Neural progenitor cell (in vitro differentiated cells): ENCODE results near the gene NAA60. TPM values are rescaled to one million over a fixed set of nuclear protein-coding genes. Genes with fewer than 3 reads are reported as not detected.
A peak's percentile ranks its signal among the peaks of the same experiment; 100 is the strongest.

Experiments
- DNase-seq: peaks from one replicate; pipeline ENCODE4 v3.0.0-alpha.2; 2016; ENCODE audit warnings: low spot score
- H2AFZ ChIP-seq: fragments of 200-600 bp; sonication (generic); replicated peaks from 2 replicates; pipeline ENCODE4 v1.6.1; 2016; ENCODE audit warnings: antibody characterized with exemption
- H3F3A ChIP-seq: fragments of 200-600 bp; sonication (generic); 2 replicates; pipeline ENCODE4 v1.6.1; 2016; ENCODE audit warnings: antibody characterized with exemption, low read depth
- H3K27ac ChIP-seq: fragments of 200-600 bp; sonication (generic); 2 replicates; pipeline ENCODE4 v1.5.1; 2016; ENCODE audit warnings: mild to moderate bottlenecking
- H3K27me3 ChIP-seq: fragments of 200-600 bp; sonication (generic); 2 replicates; pipeline ENCODE4 v1.6.1; 2016; ENCODE audit warnings: mild to moderate bottlenecking, moderate library complexity
- H3K36me3 ChIP-seq: fragments of 200-600 bp; sonication (generic); 2 replicates; pipeline ENCODE4 v1.5.1; 2016
- H3K4me1 ChIP-seq: fragments of 200-600 bp; sonication (generic); 2 replicates; pipeline ENCODE4 v1.6.1; 2016; ENCODE audit warnings: mixed run types
- H3K4me2 ChIP-seq: fragments of 200-600 bp; sonication (generic); 2 replicates; pipeline ENCODE4 v1.6.1; 2016
- H3K4me3 ChIP-seq: fragments of 200-600 bp; sonication (generic); 2 replicates; pipeline ENCODE4 v1.5.1; 2016
- H3K79me2 ChIP-seq: fragments of 200-600 bp; sonication (generic); 2 replicates; pipeline ENCODE4 v1.6.1; 2016; ENCODE audit warnings: low read depth
- H3K9ac ChIP-seq: fragments of 200-600 bp; sonication (generic); 2 replicates; pipeline ENCODE4 v1.6.1; 2016
- H3K9me3 ChIP-seq: fragments of 200-600 bp; sonication (generic); 2 replicates; pipeline ENCODE4 v1.5.1; 2016; ENCODE audit warnings: low read depth
- H4K20me1 ChIP-seq: fragments of 200-600 bp; sonication (generic); 2 replicates; pipeline ENCODE4 v1.6.1; 2016; ENCODE audit warnings: low read depth
- H3K27ac Mint-ChIP-seq: 3 replicates; pipeline ENCODE4 v1.8.0; 2021; ENCODE audit warnings: mixed read lengths
- H3K27me3 Mint-ChIP-seq: 2 replicates; pipeline ENCODE4 v1.8.0; 2022; ENCODE audit warnings: low read depth, mild to moderate bottlenecking, inconsistent platforms, moderate library complexity, mixed read lengths; ENCODE audit not compliant: insufficient read depth
- H3K36me3 Mint-ChIP-seq: 3 replicates; pipeline ENCODE4 v1.8.0; 2021; ENCODE audit warnings: mixed read lengths
- H3K4me1 Mint-ChIP-seq: 3 replicates; pipeline ENCODE4 v1.8.0; 2021; ENCODE audit warnings: mixed read lengths
- H3K4me3 Mint-ChIP-seq: 3 replicates; pipeline ENCODE4 v1.8.0; 2021; ENCODE audit warnings: mild to moderate bottlenecking, moderate library complexity, mixed read lengths
- H3K9me3 Mint-ChIP-seq: 3 replicates; pipeline ENCODE4 v1.8.0; 2020; ENCODE audit warnings: mixed read lengths
- EZH2 ChIP-seq: fragments of 200-600 bp; sonication (generic); IDR thresholded peaks from 2 replicates; pipeline ENCODE4 v1.6.1; 2017; ENCODE audit warnings: antibody characterized with exemption, mild to moderate bottlenecking, moderate library complexity
- EZH2phosphoT487 ChIP-seq: fragments of 200-600 bp; sonication (generic); IDR thresholded peaks from 2 replicates; pipeline ENCODE4 v1.6.1; 2017; ENCODE audit warnings: antibody characterized with exemption
- total RNA-seq: library from RNA; depleted of rRNA; stranded (reverse); fragments of >200 nt; gene quantifications from 2 replicates; pipeline ENCODE4 v1.2.3, GENCODE V29; 2015; ENCODE audit warnings: low replicate concordance
- TF ChIP-seq, protein P1 (sequence below): fragments of 200-600 bp; sonication (generic); IDR thresholded peaks from 2 replicates; pipeline ENCODE4 v1.5.1; 2017; ENCODE audit warnings: antibody characterized with exemption, mild to moderate bottlenecking

The NAA60 gene
- total RNA-seq, 1 donor from 2014 or later = 14.8 TPM

DNA sequence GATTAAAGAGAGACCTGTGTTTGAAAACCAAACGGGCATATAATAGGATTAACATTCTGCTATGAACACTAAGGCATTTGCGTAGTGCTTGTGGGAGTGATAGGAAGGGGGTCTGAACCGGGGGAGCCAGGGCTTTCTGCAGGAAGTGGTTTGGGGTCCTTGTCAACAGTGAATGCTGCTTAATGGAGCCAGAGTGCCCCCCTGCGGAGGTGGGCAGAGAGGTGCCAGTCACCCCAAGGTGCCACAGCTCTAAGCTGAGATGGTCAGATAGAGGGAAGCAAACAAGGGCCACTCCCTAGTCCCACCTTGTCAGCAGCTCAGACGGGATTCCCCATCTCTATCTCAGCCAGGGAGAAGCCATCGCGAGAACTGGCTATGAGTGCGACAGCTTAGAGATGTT is 17.7 kb downstream of the NAA60 start:
- H3K27me3 ChIP-seq = no peaks in the 10 kb centered on the region
- H2AFZ ChIP-seq = no peak overlapping the region
- peaks cover 35% of the 10 kb centered on the region for H3K4me1 ChIP-seq
- H3K79me2 ChIP-seq = peaks cover 80% of the 10 kb centered on the region
- TF ChIP-seq EZH2phosphoT487 = no peak
- TF ChIP-seq, protein P1, sequence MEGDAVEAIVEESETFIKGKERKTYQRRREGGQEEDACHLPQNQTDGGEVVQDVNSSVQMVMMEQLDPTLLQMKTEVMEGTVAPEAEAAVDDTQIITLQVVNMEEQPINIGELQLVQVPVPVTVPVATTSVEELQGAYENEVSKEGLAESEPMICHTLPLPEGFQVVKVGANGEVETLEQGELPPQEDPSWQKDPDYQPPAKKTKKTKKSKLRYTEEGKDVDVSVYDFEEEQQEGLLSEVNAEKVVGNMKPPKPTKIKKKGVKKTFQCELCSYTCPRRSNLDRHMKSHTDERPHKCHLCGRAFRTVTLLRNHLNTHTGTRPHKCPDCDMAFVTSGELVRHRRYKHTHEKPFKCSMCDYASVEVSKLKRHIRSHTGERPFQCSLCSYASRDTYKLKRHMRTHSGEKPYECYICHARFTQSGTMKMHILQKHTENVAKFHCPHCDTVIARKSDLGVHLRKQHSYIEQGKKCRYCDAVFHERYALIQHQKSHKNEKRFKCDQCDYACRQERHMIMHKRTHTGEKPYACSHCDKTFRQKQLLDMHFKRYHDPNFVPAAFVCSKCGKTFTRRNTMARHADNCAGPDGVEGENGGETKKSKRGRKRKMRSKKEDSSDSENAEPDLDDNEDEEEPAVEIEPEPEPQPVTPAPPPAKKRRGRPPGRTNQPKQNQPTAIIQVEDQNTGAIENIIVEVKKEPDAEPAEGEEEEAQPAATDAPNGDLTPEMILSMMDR = no peak
- Mint-ChIP-seq H3K27ac (peak overlapping the region; percentile 31), H3K4me1 (peaks cover 44% of the 10 kb centered on the region), H3K9me3 (peaks cover 2% of the 10 kb centered on the region), H3K36me3 (peaks cover 8% of the 10 kb centered on the region), H3K4me3 (peak overlapping the region; percentile 74), H3K27me3 (peaks cover 5% of the 10 kb centered on the region)
- H3K9ac ChIP-seq = peak overlapping the region; percentile 5
- H4K20me1 ChIP-seq = peaks cover 38% of the 10 kb centered on the region
- no peaks in the 10 kb centered on the region for H3K36me3 ChIP-seq
- no peaks in the 10 kb centered on the region for H3K9me3 ChIP-seq
- peak; percentile 68 for DNase-seq
- no peak overlapping the region for H3K27ac ChIP-seq
- no peak overlapping the region for H3K4me3 ChIP-seq
- peaks cover 35% of the 10 kb centered on the region for H3F3A ChIP-seq
- H3K4me2 ChIP-seq = peak overlapping the region; percentile 49

DNA sequence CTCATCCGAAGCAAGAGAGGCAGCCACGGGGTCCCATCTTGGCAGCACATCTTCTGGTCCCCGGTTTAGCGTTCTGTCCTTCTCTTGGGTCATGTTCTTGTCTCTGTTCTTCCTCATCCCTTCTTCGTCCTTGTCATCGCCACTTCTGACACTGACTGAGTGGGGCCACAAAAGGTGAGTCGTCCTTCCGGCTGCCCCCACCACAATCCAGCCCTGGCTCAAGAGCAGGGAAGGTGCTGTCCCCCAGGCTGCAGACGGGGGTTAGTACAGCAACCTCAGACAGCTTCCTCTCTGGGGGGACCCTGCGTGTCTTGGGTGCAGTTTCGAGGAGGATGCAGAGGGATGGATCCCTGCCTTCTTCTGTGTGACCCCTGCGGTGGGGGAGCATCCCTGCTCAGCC is 21.8 kb downstream of the NAA60 start:
- Histone ChIP-seq H3K9me3 (no peaks in the 10 kb centered on the region), H3K9ac (no peak overlapping the region), H2AFZ (no peak overlapping the region), H3K79me2 (peaks cover 100% of the 10 kb centered on the region), H3K27ac (no peak overlapping the region), H4K20me1 (peaks cover 35% of the 10 kb centered on the region), H3K36me3 (no peaks in the 10 kb centered on the region), H3F3A (peaks cover 7% of the 10 kb centered on the region), H3K27me3 (no peaks in the 10 kb centered on the region), H3K4me3 (no peak overlapping the region), H3K4me1 (peaks cover 27% of the 10 kb centered on the region), H3K4me2 (no peak overlapping the region)
- Mint-ChIP-seq H3K9me3 (peaks cover 2% of the 10 kb centered on the region), H3K27me3 (peaks cover 6% of the 10 kb centered on the region), H3K4me3 (peak overlapping the region; percentile 41), H3K4me1 (peaks cover 41% of the 10 kb centered on the region), H3K36me3 (peaks cover 16% of the 10 kb centered on the region), H3K27ac (no peak overlapping the region)
- no peak for DNase-seq
- TF ChIP-seq, protein P1 = no peak

DNA sequence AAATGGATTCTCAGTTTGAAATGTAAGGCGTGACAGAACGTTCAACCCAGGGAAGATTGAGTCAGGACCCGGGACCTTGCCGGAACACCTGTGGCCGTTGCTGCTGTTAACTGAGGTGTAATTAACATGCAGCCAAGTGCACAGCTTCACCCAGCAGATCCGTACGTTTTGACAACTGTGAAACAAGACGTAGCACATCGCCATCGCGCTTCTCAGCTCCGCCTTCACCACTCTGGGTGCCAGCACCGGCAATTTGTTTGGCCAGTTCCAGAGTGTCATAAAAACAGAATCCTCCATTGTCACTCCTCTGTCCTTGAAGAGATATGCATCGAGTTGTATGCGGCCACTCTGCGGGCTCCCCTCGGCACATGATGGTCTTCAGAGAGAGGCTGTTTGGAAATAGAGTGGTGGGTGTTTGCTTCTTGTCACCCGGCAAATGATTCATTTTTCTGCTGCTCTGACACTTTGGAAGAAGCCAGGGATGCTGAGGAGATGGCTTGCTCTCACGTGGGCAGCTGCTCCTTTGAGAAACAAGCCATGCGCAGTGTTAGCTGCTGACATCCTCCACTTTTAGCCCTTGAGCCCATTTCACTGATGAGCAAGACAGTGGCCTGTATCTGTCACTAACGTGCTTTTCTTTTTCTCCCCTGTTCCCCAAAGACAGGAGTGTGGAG is 22.6 kb downstream of the NAA60 start:
- Mint-ChIP-seq H3K9me3 (peaks cover 2% of the 10 kb centered on the region), H3K27ac (no peak overlapping the region), H3K4me3 (no peak overlapping the region), H3K4me1 (peaks cover 34% of the 10 kb centered on the region), H3K27me3 (peaks cover 4% of the 10 kb centered on the region), H3K36me3 (peaks cover 20% of the 10 kb centered on the region)
- H3F3A ChIP-seq = peaks cover 7% of the 10 kb centered on the region
- H3K27me3 ChIP-seq = no peaks in the 10 kb centered on the region
- H4K20me1 ChIP-seq = peaks cover 28% of the 10 kb centered on the region
- no peak overlapping the region for H3K4me3 ChIP-seq
- no peak overlapping the region for H3K9ac ChIP-seq
- H3K4me2 ChIP-seq = no peak overlapping the region
- no peak for DNase-seq
- peaks cover 19% of the 10 kb centered on the region for H3K4me1 ChIP-seq
- no peak overlapping the region for H2AFZ ChIP-seq
- H3K9me3 ChIP-seq = no peaks in the 10 kb centered on the region
- TF ChIP-seq EZH2phosphoT487 = no peak
- H3K36me3 ChIP-seq = no peaks in the 10 kb centered on the region
- H3K27ac ChIP-seq = no peak overlapping the region
- peaks cover 100% of the 10 kb centered on the region for H3K79me2 ChIP-seq

DNA sequence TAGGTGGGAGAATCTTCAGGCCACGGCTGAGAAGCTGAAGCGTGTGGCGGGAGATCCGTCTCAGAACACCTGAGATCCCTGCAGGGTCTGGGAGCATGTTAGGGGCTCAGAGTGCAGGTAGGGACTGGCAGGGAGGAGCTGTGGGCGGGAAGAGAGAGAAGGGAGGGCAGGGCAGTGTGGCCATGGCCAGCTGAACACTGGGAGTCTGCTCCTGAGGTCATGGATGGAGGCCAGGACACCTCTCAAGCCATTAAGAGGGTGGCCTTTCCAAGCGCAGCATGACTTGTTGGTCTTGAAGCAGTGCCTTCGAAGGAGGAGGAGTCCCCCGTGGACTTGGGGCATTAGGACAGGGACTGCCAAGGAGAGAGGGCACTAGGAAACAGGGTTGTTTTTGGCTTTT is 23.7 kb downstream of the NAA60 start:
- DNase-seq = no peak
- Mint-ChIP-seq H3K36me3 (peaks cover 21% of the 10 kb centered on the region), H3K9me3 (peaks cover 2% of the 10 kb centered on the region), H3K27me3 (peaks cover 4% of the 10 kb centered on the region), H3K4me1 (peaks cover 25% of the 10 kb centered on the region), H3K27ac (peak overlapping the region; percentile 42), H3K4me3 (no peak overlapping the region)
- H3K9ac ChIP-seq = no peak overlapping the region
- TF ChIP-seq EZH2phosphoT487 (no peak), EZH2 (no peak)
- TF ChIP-seq, protein P1 = no peak
- H3F3A ChIP-seq = peaks cover 5% of the 10 kb centered on the region
- no peaks in the 10 kb centered on the region for H3K27me3 ChIP-seq
- no peak overlapping the region for H2AFZ ChIP-seq
- H4K20me1 ChIP-seq = peaks cover 16% of the 10 kb centered on the region
- no peak overlapping the region for H3K4me2 ChIP-seq
- H3K27ac ChIP-seq = no peak overlapping the region
- peaks cover 12% of the 10 kb centered on the region for H3K4me1 ChIP-seq
- H3K9me3 ChIP-seq = no peaks in the 10 kb centered on the region
- no peaks in the 10 kb centered on the region for H3K36me3 ChIP-seq
- H3K79me2 ChIP-seq = peaks cover 100% of the 10 kb centered on the region
- no peak overlapping the region for H3K4me3 ChIP-seq
